GM12878 (cell line): ENCODE data around the gene MSI2.

Experiments
- BHLHE40 ChIP-seq, 2 experiments: fragments of 450-650 bp in 1 of 2; IDR thresholded peaks; 2 replicates each; pipeline ENCODE4 v1.6.1; 2011 to 2017; ENCODE audit warnings: low read depth in 2 of 2, borderline replicate concordance in 1 of 2, improper control_type of control experiment in 1 of 2, low read length in 1 of 2, mild to moderate bottlenecking in 1 of 2
- CREB1 ChIP-seq: IDR thresholded peaks from 2 replicates; pipeline ENCODE4 v1.6.1; 2012; ENCODE audit warnings: low read depth, mild to moderate bottlenecking, inconsistent platforms
- CTCF ChIP-seq, 3 experiments: IDR thresholded peaks in 2 of 3; conservative IDR thresholded peaks in 1 of 3; 2 replicates each; pipeline ENCODE4 v1.5.1; 2011; ENCODE audit warnings: low read depth in 3 of 3, low read length in 3 of 3, mild to moderate bottlenecking in 3 of 3, control low read depth in 2 of 3, moderate library complexity in 2 of 3, inconsistent platforms in 1 of 3, mixed read lengths in 1 of 3; ENCODE audit not compliant: control insufficient read depth in 2 of 3, insufficient read depth in 1 of 3; ENCODE audit errors: extremely low read depth in 1 of 3
- ELK1 ChIP-seq: IDR thresholded peaks from 2 replicates; pipeline ENCODE4 v1.6.1; 2012; ENCODE audit warnings: low read depth, low read length, improper control_type of control experiment
- EZH2 ChIP-seq: IDR thresholded peaks from 2 replicates; pipeline ENCODE4 v1.6.1; 2012; ENCODE audit warnings: low read depth, mild to moderate bottlenecking, control low read depth, inconsistent platforms, low read length, borderline replicate concordance; ENCODE audit not compliant: control insufficient read depth
- MAX ChIP-seq: IDR thresholded peaks from 2 replicates; pipeline ENCODE4 v1.6.1; 2012; ENCODE audit warnings: low read depth, low read length, improper control_type of control experiment
- YY1 ChIP-seq: IDR thresholded peaks from 2 replicates; pipeline ENCODE4 v1.6.1; 2011; ENCODE audit warnings: low read depth, mild to moderate bottlenecking, low read length

GRCh38 chr17:57568340-57568739, 312.0 kb downstream of the MSI2 start:
- TF ChIP-seq EZH2 (no peak), ELK1 (no peak), CTCF (IDR thresholded peaks at IDR 0.05 in 2 of 3, conservative IDR thresholded peaks at IDR 0.05 in 1 of 3; ENCODE audit: control insufficient read depth in 2 of 3, extremely low read depth in 1 of 3, insufficient read depth in 1 of 3, low read depth in 3 of 3, low read length in 3 of 3) (no peak), MAX (no peak), YY1 (no peak), CREB1 (no peak), BHLHE40 (IDR thresholded peaks at IDR 0.05; ENCODE audit: borderline replicate concordance in 1 of 2, low read depth in 2 of 2, low read length in 1 of 2) (no peak)
